SW 1271 (cell line): ENCODE measurements around the gene PAXX.
"Not testable (repeated sequence)": the region's sequence is repeated elsewhere in the genome, so short reads cannot be mapped to it uniquely, and the experiment has no call there.

Experiments
- DNase-seq, 2 experiments: peaks; one replicate each; lab custom pipeline; 2025; lab: John Stamatoyannopoulos, UW

The PAXX gene

DNA sequence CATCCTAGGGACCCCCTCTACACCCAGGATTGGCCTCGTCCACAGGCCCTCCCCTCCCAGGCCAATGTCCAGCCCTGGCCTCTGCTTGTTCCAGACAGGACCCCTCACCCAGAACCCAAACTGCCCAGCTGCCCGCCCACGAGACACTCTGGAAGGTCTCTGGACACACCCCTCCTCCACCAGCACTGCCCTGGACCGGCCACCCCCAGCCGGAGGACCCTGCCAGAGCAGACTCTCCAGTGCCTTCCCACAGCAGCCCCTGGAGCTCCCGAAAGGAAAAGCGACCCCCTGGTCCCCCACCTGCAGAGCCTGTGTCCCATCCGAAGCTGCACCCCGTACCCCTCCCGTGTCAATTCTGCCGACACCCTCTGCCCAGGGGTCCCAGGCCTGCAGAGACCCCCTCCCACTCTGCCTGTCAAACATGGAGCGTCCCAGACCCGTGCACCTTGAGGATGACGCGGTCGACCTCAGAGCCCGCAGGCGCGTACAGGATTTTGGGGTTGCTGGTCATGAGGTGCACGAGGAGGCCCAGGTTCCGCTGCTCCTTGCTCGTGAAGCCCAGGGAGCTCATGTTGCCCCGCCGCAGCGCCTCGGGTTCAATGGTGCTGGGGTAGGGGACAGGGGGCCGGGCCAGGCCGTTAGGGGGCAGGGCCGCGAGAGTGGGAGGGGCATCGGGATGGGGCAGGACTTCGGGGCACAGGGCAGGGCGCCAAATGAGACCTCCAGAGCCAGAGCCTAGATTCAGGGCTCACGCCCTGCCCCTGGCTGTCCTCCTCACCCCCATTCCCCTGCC, 27.9 kb downstream of the PAXX start:
- DNase-seq: no peak

DNA sequence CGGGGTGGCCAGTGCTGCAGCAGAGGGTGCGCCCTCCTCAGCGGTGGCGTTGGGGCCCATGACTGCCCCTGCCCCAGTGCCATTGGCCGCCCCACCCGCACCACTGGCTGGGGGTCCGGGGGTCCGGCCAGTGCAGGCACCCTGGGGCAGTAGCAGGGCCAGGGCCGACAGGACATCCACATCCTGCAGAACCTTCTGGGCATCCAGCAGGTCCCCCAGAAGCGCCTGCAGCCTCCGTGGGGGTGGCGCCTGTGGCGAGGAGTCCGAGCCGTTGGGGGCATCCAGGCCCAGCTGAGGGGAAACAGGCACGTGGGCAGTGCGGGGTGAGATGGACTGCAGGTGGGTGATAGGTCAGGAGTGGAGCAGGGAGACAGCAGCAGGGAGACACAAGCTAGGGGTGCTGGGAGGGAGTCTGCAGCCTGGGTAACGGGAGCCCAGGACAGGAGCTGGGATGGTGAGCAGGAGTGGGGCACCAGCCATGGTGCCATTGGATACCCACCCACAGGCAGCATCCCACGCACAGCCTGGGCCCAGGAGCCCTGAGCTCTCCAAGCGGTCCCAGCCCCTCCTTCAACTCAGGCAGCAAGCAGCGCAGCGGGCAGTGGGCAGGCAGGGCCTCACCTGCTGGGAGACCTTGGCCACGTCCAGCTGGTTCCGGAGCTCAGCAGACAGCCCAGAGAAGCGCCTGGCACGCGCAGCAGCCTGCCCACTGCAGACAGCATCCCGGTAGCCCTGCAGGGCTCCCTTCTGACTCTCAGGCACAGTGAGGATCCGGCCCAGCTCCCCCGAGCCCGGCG, 28.7 kb downstream of the PAXX start:
- no peak for DNase-seq

DNA sequence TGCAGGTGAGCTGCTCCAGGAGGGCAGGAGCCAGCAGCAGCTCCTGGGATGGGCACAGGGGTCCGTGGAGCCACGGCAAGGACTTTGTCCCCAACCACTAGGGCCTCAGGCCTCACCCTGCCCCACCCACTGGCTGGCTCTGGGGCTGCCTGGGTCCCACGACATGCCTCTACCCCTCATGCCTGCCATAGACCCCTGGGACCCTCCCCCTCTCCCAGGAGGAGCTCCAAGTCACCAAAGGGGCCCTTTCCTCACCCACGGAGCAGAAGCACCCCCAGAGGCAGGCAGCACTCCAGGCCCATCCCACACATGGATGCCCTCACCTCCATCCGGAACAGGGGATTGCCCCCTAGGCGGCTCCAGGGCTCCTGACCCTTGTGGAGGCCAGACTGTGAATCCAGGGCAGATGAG, 29.4 kb downstream of the PAXX start:
- no peak for DNase-seq

DNA sequence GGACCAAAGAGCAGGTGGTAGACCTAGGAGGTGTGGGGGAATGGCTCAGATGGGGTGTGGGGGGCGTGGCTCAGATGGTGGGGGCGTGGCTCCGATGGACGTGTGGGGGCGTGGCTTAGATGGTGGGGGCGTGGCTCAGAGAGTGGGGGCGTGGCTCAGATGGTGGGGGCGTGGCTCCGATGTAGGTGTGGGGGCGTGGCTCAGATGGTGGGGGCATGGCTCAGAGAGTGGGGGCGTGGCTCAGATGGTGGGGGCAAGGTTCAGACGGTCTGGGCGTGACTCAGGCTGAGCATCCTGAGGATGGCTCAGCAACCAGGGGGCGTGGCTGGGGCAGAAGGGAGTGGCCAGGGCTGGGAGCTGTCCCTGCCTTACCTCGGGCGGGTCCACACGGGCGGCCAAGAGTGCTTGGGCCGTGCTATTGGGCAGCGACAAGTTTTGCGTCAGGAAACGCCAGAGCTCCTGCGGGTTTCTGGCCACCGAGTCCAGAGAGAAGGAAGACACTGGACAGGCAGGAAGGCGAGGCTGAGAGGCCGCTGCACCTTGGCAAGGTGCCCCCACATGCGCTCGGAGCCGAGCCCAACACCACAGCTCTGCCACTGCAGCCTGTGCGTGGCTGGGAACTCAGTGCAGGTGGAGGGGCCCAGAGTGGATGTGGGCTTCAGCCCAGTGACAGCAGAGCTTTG, 29.9 kb downstream of the PAXX start:
- DNase-seq: peak; percentile 74 to 77

DNA sequence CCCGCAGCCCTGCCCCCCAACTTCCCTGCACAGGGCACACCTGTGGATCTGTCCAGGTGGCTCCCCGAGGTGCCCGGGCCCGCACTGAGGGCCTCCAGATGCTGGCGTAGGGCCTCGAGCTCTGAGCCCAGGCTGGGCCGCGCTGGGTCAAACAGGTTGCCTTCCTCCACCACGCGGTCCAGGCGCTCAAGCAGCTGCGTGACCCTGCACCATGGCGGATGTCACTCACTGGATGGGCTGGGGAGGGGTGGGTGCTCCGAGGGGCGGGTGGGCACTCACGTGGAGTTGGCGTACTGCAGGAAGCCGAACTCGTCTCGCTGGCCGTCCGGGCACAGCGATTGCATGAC, 30.4 kb downstream of the PAXX start:
- no peak for DNase-seq

DNA sequence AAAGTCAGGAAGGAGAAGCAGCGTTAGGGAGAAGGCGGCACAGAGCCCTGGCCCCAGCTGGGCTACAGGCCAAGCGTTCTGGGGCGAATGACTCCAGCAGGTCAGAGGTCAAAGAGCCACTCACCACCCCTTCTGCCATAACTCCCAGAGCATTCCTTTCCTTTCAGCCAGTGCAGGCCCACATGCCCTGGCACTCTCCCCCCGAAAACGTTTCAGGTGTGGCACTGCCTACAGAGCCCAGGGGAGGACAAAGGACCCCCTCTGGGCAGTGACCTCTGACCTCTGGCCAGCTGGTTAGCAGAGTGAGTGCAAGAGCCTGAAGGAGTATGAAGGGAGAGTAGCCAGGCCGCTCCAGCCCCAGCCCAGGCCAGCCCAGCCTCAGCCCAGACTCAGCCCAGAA, 30.9 kb downstream of the PAXX start:
- no peak for DNase-seq

DNA sequence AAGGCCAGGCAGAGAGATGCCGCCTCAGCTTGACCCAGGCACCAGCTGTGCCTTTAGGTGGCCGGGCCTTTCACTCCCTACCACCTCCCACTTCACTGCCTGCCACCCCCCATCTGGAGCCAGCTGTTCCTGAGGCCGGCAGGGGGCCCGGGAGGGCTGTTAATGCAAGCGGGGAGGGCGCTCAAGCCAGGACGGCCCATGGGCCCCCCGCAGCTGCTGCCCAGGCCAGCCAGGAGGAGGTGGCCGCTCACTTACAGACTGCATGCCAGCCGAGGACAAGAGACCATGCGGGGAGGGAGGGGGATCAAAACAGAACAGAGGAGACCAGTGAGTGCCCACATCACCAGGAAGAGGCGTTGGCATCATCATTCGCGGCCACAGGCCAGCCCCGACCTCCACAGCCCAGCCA, 31.4 kb downstream of the PAXX start:
- no peak for DNase-seq

DNA sequence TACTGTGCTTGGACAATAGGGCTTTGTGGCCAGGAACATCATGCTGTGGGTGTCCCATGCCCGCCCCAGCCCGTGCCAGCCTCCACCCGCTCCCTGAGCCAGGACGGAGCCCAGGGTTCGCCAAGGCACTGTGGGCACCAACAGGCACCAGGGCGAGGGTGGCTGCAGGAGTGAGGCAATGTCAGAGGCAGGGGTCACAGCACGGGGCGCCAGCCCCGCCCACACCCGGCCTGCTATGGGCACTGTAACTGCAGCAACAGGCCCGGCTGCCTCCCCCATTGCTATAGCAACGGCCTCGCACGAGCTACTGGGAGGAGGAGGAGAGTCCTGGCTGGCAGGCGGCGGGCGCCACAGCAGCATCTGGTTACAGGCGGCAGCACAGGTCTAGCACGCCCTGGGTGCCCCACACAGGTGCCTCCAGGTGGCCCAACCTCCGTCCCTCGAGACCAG, 33.3 kb downstream of the PAXX start:
- DNase-seq: no peak

DNA sequence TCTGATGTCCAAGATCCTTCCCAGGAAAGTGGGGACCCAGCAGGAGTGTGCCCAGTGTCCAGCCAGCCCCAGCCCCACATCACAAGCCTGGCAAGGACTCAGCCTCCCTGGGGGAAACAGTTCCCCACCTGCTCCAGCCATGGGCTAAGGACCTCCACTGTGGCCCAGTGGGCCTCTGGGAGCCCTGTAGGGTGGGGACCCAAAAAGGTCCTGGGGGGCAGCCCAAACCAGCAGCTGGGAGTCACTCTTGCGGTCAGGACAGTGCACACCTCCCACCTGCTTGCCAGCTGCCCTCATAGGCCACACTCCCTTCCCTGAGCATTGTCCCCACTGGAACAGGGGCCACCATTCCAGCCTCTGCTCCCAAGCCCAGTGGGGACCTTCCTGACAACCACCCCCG, 34.2 kb downstream of the PAXX start:
- no peak for DNase-seq

DNA sequence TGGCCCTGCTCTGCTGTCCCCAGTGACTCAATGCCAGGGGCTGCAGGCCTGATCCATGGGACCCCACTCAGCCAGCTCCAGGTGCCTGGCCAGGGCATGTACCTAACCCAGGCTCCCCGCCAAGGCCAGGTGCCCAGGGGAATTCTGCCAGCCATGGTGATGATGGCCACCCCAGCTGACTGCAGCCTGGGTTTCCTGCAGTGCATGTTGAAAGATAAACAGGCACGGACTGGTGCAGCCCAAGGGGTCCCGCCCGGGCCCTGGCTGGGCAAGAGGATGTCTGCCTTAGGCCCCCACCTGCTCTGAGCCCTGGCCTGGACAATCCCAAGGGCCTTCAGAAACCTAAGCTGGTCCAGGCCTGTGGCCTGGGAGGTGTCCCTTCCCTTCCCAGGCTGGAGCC, 34.6 kb downstream of the PAXX start:
- no peak for DNase-seq

DNA sequence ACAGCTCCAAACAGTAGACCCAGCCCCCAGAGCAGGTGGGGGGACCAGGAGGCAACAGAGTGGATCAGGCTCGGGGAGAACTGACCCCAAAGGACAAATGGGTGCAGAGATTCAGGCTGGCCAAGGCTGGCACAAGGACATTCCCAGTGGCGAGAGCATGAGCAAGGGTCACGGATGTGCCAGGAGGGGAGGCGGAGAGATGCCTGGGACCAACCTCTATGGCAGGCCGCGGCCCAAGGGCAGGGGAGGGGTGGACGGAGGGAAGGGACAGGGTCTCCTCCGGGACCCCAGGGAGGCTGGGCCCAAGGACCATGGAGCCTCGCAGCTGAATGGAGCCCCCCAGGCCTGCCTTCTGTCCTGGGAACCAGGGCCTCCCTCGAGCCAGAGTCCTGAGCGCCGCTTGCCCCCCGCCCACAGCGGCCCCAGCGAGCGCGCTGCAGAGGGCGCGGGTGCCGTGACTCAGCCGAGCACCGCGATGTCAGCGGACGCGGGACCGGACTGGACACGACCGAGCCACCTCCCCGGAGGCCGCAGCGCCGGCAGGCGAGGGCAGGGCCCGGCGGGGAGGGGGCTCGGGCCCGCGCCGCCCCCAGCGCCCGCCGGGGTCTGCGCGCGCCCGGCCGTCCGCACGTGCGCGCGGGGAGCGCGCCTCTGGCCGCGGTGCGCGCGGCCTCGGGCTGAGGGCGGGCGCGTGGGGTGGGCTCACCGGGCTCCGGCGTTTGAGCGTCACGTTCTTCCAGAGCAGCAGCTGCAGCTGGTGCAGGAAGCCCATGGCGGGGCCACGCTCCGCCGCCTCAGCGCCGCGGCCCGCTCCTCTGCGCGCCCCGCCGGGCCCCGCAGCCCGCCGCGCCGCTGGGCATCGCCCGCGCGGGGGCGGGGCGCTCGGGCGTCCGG, 35.4 kb downstream of the PAXX start, which contains the start of gene ABCA2:
TSS of gene ABCA2 (minus strand) at position 869 of the 894 bp plus-strand sequence. CDS start at position 772, 97 bp downstream.
- DNase-seq: peak in 1 of 2 experiments; percentile 39

DNA sequence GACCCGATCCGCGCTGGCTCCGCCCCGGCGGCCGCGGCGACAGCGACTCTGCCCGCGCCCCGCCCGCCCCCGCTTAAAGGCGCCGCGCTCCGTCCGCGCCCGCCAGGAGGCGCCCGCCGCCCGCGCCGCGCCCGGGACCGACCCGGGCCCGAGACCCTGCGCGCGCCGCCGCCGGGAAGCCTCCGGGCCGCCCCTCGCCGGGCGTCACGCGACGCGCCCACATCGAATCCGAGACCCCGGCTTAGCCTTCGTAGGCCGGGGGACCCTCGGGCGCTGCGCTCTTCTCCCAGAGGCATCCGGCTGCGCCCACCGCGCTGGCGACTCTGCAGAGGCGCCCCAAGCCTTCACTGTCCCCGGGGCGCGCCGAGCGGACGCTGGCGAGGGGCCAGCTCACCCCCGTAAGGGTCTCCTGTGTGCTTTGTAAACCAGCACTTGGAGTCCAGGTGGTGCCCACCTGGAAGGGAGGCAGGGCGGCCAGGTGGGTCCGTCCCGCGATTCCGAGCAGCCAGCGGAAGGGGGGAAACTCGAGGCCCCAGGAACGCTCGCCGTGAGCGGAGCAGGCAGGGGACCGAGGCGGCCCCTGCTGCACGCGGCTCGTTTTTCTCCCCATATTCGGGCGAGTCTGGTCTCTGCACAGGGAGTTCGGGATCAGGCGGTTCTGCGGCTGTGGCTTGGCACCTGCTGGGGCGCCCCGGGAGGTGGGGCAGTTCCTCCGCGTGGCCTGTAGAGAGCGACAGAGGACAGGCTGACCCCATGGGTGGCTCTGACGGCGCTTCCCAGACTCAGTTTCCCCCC, 36.2 kb downstream of the PAXX start:
- peak in 1 of 2 experiments; percentile 44 for DNase-seq

DNA sequence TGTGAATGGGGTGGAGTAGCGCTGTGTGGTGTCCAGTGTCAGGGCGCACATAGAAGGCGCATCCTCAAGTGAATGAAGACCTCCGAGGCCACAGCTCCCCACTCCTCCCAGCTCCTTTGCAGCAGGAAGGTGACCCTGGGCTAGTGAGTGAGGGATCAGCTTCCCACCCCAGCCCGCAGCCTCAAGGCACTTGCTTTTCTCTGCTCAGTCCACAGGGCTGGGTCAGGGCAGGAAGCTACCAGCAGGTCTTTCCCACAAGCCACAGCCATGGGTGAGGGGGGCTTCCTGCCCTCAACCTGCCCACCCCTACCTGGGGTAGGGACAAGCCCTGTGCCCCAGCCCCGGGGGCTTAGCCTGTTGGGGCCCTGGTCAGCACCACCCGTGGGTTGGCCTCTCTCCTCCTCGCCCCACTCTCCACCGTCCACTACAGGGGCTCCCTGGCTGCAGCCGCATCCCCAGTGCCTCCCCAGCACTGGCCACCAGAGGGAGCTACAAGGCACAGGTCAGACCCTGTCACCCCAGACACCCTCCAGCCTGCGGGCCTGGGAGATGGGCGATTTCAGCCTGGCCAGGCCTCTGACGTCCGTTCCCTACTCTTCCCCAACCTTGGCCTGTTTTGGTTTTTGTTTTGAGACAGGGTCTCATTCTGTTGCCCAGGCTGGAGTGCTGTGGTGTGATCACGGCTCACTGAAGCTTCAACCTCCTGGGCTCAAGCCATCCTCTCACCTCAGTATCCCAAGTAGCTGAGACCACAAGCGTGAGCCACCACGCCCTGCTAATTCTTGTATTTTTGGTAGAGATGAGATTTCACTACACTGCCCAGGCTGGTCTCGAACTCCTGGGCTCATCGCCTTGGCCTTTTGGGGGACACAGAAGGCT, 37.1 kb downstream of the PAXX start:
- peak; percentile 23 to 65 for DNase-seq

DNA sequence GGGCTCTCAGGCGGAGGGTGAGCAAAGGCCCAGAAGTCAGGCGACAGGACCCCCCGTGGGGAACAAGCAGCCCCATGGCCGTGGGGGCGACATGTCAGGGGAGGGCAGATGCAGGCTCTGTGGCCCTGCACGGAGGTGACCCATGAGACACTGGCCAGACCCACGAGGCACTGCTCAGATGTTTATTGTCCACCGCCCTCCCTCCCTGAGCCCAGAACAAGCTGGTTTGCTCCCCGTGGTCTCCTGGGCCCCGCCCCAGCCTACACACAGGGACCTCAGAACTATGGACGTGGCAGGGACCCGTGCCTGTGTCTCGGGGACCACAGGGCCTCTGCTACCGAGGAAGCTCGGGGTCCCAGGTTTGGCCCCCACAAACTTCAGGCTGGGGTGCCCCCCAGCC, 37.8 kb downstream of the PAXX start:
- DNase-seq: no peak

DNA sequence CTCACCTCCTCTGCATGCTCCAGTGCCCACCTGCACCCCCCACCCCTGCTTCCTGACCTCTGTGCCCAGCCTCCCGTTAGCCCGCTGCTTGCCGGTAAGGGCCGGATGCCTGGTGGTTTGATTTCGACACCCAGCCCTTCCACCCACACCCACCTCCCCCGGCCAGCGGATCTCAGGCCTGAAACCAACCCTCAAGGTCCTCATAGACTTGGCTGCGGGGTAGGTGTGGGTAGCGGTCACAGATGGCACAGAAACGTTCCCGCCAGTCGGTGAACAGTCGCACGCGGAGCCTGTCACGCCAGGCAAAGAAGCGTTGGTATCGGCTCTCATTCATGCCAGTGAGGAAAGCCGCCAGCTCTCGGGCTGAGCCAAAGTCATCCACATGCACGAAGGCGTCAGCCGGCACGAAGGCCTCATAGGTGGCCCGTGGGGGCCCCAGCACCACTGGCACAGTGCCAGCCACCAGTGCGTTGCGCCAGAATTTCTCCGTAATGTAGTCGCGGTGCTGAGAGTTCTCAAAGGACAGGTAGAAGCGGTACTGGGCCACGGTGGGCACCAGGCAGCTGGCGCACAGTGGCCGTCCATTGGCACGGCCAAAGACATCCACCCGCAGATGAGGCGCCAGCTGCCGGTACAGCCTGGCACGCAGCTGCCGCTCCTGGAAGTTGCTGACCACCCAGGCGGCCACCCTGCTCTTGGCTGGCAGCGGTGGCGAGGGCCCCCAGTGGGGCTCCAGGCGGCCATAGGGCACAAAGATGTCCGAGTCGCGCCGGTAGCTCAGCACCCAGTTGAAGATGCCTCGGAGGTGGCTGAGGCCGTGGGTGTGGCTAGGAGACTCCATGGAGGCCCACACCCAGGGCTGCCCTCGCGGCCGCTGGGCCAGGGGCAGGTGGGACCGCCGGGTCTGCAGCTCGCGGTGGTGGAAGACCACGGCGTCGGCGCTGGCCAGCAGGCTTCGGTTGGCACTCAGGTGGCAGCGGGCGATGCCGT, 38.6 kb downstream of the PAXX start:
- no peak for DNase-seq

DNA sequence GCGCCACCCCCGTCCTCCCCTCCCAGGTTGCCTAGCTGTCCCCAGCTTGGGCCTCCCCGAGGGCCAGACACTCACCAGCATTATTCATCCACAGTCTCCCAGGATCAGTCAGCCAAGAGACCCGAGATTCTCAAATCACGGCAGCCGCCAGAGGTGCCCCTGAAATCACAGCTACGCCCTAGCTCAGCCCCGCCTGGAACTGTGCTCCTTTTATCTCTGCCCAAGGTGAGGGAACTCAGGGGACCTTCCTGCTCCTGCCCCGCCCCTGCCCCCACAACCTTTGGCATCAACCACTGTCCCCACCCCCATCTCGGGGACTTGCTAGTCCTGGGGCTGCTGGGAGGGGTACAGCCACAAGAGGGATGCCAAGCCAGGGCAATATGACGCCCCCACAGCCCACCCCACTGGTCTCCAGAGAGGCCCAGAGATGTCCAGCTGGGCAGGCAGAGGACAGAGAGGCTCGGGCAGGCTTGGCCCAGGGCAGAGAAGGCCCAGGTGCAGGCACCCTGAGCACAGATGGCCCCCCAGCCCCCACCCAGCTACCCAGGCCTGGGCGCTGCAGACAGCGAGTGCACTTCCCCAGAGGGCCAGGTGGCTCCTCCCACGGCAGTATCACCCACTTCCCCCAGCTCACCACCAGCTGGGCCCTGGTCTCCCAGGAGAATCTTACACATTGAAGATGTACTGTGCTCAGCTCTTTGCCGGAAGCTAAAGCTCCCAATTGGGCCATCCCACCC, 39.9 kb downstream of the PAXX start, which contains the start of gene FUT7:
TSS of gene FUT7 (minus strand) at position 185 of the 737 bp plus-strand sequence. CDS start at position 88, 97 bp downstream.
- no peak for DNase-seq

DNA sequence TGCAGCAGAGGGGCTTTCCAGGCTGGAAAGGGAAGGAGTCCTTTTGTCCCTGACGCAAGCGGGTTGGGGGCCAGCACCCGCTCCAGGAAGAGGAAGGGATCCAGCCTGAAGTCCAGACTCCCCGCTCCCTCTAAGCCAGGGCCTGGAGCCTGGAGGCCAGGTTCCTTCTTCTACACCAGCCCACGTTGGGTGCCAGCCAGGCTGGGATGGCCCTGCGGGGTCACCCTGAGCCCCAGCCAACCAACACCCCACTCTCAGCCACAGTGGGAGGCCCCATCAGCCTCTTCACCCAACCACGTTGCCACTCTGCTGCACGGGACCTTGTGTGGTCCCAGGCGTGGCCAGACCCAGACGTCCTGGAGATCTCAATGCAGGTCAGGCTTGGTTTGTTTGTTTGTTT, 40.6 kb downstream of the PAXX start:
- no peak for DNase-seq

DNA sequence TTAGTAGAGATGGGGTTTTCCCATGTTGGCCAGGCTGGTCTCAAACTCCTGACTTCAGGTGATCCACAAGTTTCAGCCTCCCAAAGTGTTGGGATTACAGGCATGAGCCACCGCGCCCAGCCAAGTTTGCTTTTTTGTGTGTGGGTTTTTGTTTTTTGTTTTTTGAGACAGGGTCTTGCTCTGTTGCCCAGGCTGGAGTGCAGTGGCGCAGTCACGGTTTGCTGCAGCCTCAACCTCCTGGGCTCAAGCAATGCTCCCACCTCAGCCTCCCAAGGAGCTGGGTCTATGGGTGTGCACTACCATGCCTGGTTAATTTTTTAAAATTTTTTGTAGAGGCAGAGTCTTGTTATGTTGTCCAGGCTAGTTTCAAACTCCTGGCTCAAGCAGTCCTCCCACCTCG, 41.3 kb downstream of the PAXX start:
- not testable (repeated sequence) for DNase-seq
